Liver (tissue), 9 donors: ENCODE measurements around the gene SELENOI. TPM values are rescaled to one million over a fixed set of nuclear protein-coding genes. Genes with fewer than 3 reads are reported as not detected.

Experiments
- DNase-seq: peaks from one replicate; pipeline ENCODE4 v3.0.0-alpha.2; 2017; ENCODE audit warnings: low spot score
- H3K27ac ChIP-seq, 2 donors: one replicate each; pipeline ENCODE4 v1.7.0; 2013; ENCODE audit warnings: inconsistent platforms in 2 of 2, low read length in 2 of 2, control low read depth in 1 of 2, low read depth in 1 of 2, mild to moderate bottlenecking in 1 of 2
- H3K27me3 ChIP-seq, 4 donors: one replicate each; pipeline versions ENCODE4 v1.6.1 to v1.7.0; 2013; ENCODE audit warnings: low read length in 3 of 4, inconsistent platforms in 1 of 4, mild to moderate bottlenecking in 1 of 4, moderate library complexity in 1 of 4; ENCODE audit not compliant: control insufficient read depth in 4 of 4, insufficient read depth in 4 of 4
- H3K36me3 ChIP-seq, 4 donors: one replicate each; pipeline versions ENCODE4 v1.6.1 to v1.7.0; 2013; ENCODE audit warnings: low read length in 3 of 4, mild to moderate bottlenecking in 3 of 4, low read depth in 1 of 4, moderate library complexity in 1 of 4; ENCODE audit not compliant: control insufficient read depth in 4 of 4, insufficient read depth in 3 of 4
- H3K4me1 ChIP-seq, 4 donors: one replicate each; pipeline versions ENCODE4 v1.6.1 to v1.7.0; 2013; ENCODE audit warnings: low read length in 3 of 4, mild to moderate bottlenecking in 3 of 4, moderate library complexity in 1 of 4; ENCODE audit not compliant: control insufficient read depth in 4 of 4, insufficient read depth in 4 of 4
- H3K4me3 ChIP-seq, 3 donors: one replicate each; pipeline versions ENCODE4 v1.6.1 to v1.7.0; 2013; ENCODE audit warnings: low read length in 3 of 3, control low read depth in 1 of 3, low read depth in 1 of 3, mild to moderate bottlenecking in 1 of 3
- H3K9ac ChIP-seq, 2 donors: one replicate each; pipeline ENCODE4 v1.7.0; 2013; ENCODE audit warnings: low read length in 2 of 2, mild to moderate bottlenecking in 2 of 2, moderate library complexity in 2 of 2, control low read depth in 1 of 2, low read depth in 1 of 2
- H3K9me3 ChIP-seq, 4 donors: one replicate each; pipeline versions ENCODE4 v1.6.1 to v1.7.0; 2013; ENCODE audit warnings: low read length in 3 of 4; ENCODE audit not compliant: control insufficient read depth in 4 of 4
- ATF3 ChIP-seq: IDR thresholded peaks from 2 replicates; pipeline ENCODE4 v1.6.1; 2016; ENCODE audit warnings: antibody characterized with exemption
- CTCF ChIP-seq: fragments of 150-350 bp; IDR thresholded peaks from 2 replicates; pipeline ENCODE4 v1.5.1; 2017; ENCODE audit warnings: improper control_type of control experiment, low read depth, low read length; ENCODE audit not compliant: missing input control
- EGR1 ChIP-seq, 2 donors: IDR thresholded peaks; 2 replicates each; pipeline ENCODE4 v1.6.1; 2016 to 2018; ENCODE audit warnings: antibody characterized with exemption in 2 of 2, low read depth in 2 of 2
- FOXA1 ChIP-seq: IDR thresholded peaks from 2 replicates; pipeline ENCODE4 v1.6.1; 2016; ENCODE audit warnings: antibody characterized with exemption
- FOXA2 ChIP-seq: IDR thresholded peaks from 2 replicates; pipeline ENCODE4 v1.6.1; 2016; ENCODE audit warnings: antibody characterized with exemption
- GABPA ChIP-seq, 2 donors: IDR thresholded peaks in 1 of 2; conservative IDR thresholded peaks in 1 of 2; 2 replicates each; pipeline ENCODE4 v1.6.1; 2016; ENCODE audit warnings: antibody characterized with exemption in 2 of 2, mild to moderate bottlenecking in 1 of 2, moderate library complexity in 1 of 2
- HNF4G ChIP-seq: IDR thresholded peaks from 2 replicates; pipeline ENCODE4 v1.6.1; 2016; ENCODE audit warnings: antibody characterized with exemption
- JUND ChIP-seq, 2 donors: IDR thresholded peaks; 2 replicates each; pipeline ENCODE4 v1.6.1; 2016; ENCODE audit warnings: antibody characterized with exemption in 2 of 2
- MAX ChIP-seq: IDR thresholded peaks from 2 replicates; pipeline ENCODE4 v1.6.1; 2016; ENCODE audit warnings: antibody characterized with exemption
- NR2F2 ChIP-seq: IDR thresholded peaks from 2 replicates; pipeline ENCODE4 v1.6.1; 2016; ENCODE audit warnings: antibody characterized with exemption
- RAD21 ChIP-seq, 2 donors: IDR thresholded peaks; 2 replicates each; pipeline ENCODE4 v1.6.1; 2016; ENCODE audit warnings: antibody characterized with exemption in 2 of 2, mild to moderate bottlenecking in 2 of 2
- REST ChIP-seq: IDR thresholded peaks from 2 replicates; pipeline ENCODE4 v1.6.1; 2016; ENCODE audit warnings: antibody characterized with exemption, mild to moderate bottlenecking
- SP1 ChIP-seq: IDR thresholded peaks from 2 replicates; pipeline ENCODE4 v1.6.1; 2018; ENCODE audit warnings: antibody characterized with exemption, mild to moderate bottlenecking
- TAF1 ChIP-seq: conservative IDR thresholded peaks from 2 replicates; pipeline ENCODE4 v1.6.1; 2016; ENCODE audit warnings: antibody characterized with exemption, mild to moderate bottlenecking
- ZBTB33 ChIP-seq: IDR thresholded peaks from 2 replicates; pipeline ENCODE4 v1.6.1; 2016; ENCODE audit warnings: antibody characterized with exemption
- WGBS: extraction: QIAGEN DNeasy Blood & Tissue Kit; methylation state at CpG from one replicate; pipeline ENCODE4 v1.1.7; 2013; 5-methylcytosine and 5-hydroxymethylcytosine counted together
- polyA plus RNA-seq, 2 donors: library from polyadenylated mRNA; stranded (reverse) in 1 of 2; unstranded in 1 of 2; fragments of 200-250 nt in 1 of 2; fragments of >200 nt in 1 of 2; fragmentation: Nextera tagmentation in 1 of 2; extraction: Ambion mirVana in 1 of 2; gene quantifications; one replicate each; pipeline versions ENCODE4 v1.2.1 to v1.2.3, GENCODE V29; 2013 to 2015
- total RNA-seq, 2 donors: library from RNA; depleted of rRNA; stranded (reverse); fragments of >200 nt; gene quantifications; one replicate each; pipeline ENCODE4 v1.2.3, GENCODE V29; 2014
- donor health status: healthy.
- donor health status: healthy.
- donor health status: healthy.
- donor health status: healthy.
- donor health status: healthy.

Gene SELENOI
- total and polyA plus RNA-seq, 4 donors: 6.2 to 55.9 (median 17.5) TPM

- Histone ChIP-seq H3K4me3 (no peak overlapping the region), H3K27ac (no peak overlapping the region), H3K27me3 (no peaks in the 10 kb centered on the region), H3K9ac (no peak overlapping the region), H3K36me3 (peaks cover 2 to 33% (median 19%) of the 10 kb centered on the region in 4 donors), H3K4me1 (no peaks in the 10 kb centered on the region), H3K9me3 (no peaks in the 10 kb centered on the region)
- no peak for DNase-seq
- TF ChIP-seq FOXA2 (no peak), TAF1 (no peak), CTCF (no peak), ATF3 (no peak), EGR1 (IDR thresholded peaks at IDR 0.05; ENCODE audit: low read depth in 2 of 2) (no peak), NR2F2 (no peak), ZBTB33 (no peak), FOXA1 (no peak), RAD21 (IDR thresholded peaks at IDR 0.05) (no peak), JUND (IDR thresholded peaks at IDR 0.05) (no peak), MAX (no peak), HNF4G (no peak), GABPA (IDR thresholded peaks at IDR 0.05 in 1 of 2, conservative IDR thresholded peaks at IDR 0.05 in 1 of 2) (no peak), REST (no peak)
- 95% methylated on average over 1 of the region's 1 CpG for WGBS
Measured at GRCh38 chr2:26376799-26377198, 30.9 kb downstream of the SELENOI start.

- TF ChIP-seq ATF3 (no peak), SP1 (no peak)
- 91% methylated on average over 2 of the region's 2 CpGs for WGBS
- no peak overlapping the region for H3K4me3 ChIP-seq
- no peaks in the 10 kb centered on the region for H3K4me1 ChIP-seq
- H3K27ac ChIP-seq: no peak overlapping the region
- H3K9ac ChIP-seq: no peak overlapping the region
- peaks cover 0 to 23% (median 10%) of the 10 kb centered on the region in 4 donors for H3K36me3 ChIP-seq
- H3K9me3 ChIP-seq: no peaks in the 10 kb centered on the region
- no peaks in the 10 kb centered on the region for H3K27me3 ChIP-seq
- DNase-seq: no peak
Measured at GRCh38 chr2:26380281-26380680, 34.3 kb downstream of the SELENOI start.
